ENCODE measurements around the gene SUB1. TPM values are rescaled to one million over a fixed set of nuclear protein-coding genes. Genes with fewer than 3 reads are reported as not detected.

SUB1 gene
- total RNA-seq, 4 donors from 2014 or later, result 66.4 to 154 (median 90.1) TPM

GRCh38 chr5:32583582-32584232, 1.6 kb upstream of the SUB1 start:
- no peak for TF ChIP-seq POLR2AphosphoS5 (IDR thresholded peaks at IDR 0.05)
- no peak for TF ChIP-seq POLR2A (IDR thresholded peaks at IDR 0.05; ENCODE audit: low read depth)
- TF ChIP-seq CTCF (IDR thresholded peaks at IDR 0.05), result no peak
- no peak for TF ChIP-seq EP300 (IDR thresholded peaks at IDR 0.05)
- peaks cover 0 to 5% (median 2%) of the 10 kb centered on the region in 4 donors for H3K36me3 ChIP-seq
- H3K27me3 ChIP-seq, result no peaks in the 10 kb centered on the region
- no peak overlapping the region for H3K27ac ChIP-seq (replicated peaks in 1 of 4)
- peaks cover 0 to 8% (median 0%) of the 10 kb centered on the region in 4 donors for H3K9me3 ChIP-seq
- WGBS, result 76% methylated on average over 16 of the region's 16 CpGs
- peaks cover 14 to 28% (median 25%) of the 10 kb centered on the region in 4 donors for H3K4me1 ChIP-seq
- intact Hi-C loops (cut with DNase I), result loop anchor here (10.0 kb wide), 1 partner anchor 349 kb away; no protein-coding TSS in a partner anchor
- DNase-seq (ENCODE audit: extremely low spot score), result no peak
- H3K4me3 ChIP-seq, result no peak overlapping the region

- H3K36me3 ChIP-seq, result peaks cover 0 to 14% (median 10%) of the 10 kb centered on the region in 4 donors
- WGBS, result 80% methylated on average over 6 of the region's 6 CpGs
- H3K4me3 ChIP-seq, result no peak overlapping the region
- H3K27ac ChIP-seq (replicated peaks in 1 of 4), result no peak overlapping the region
- peaks cover 0 to 8% (median 0%) of the 10 kb centered on the region in 4 donors for H3K9me3 ChIP-seq
- intact Hi-C loops (cut with DNase I), result loop anchor here (5.0 to 10.0 kb wide), 2 partner anchors 77 to 350 kb away; no protein-coding TSS in a partner anchor
- no peak for DNase-seq (ENCODE audit: extremely low spot score)
- TF ChIP-seq EP300 (IDR thresholded peaks at IDR 0.05) (no peak), CTCF (IDR thresholded peaks at IDR 0.05) (no peak), POLR2AphosphoS5 (IDR thresholded peaks at IDR 0.05) (no peak), POLR2A (IDR thresholded peaks at IDR 0.05; ENCODE audit: low read depth) (no peak)
- peaks cover 14 to 36% (median 30%) of the 10 kb centered on the region in 4 donors for H3K4me1 ChIP-seq
- H3K27me3 ChIP-seq, result no peaks in the 10 kb centered on the region
Measured at GRCh38 chr5:32584646-32585045, 711 bp upstream of the SUB1 start.

GRCh38 chr5:32585122-32585445, 273 bp upstream of the SUB1 start:
- 28% methylated on average over 8 of the region's 8 CpGs for WGBS
- intact Hi-C loops (cut with DNase I), result loop anchor here (5.0 to 10.0 kb wide), 2 partner anchors 78 to 350 kb away; no protein-coding TSS in a partner anchor
- TF ChIP-seq EP300 (IDR thresholded peaks at IDR 0.05) (no peak), CTCF (IDR thresholded peaks at IDR 0.05) (no peak), POLR2A (IDR thresholded peaks at IDR 0.05; ENCODE audit: low read depth) (no peak), POLR2AphosphoS5 (IDR thresholded peaks at IDR 0.05) (no peak)
- H3K4me3 ChIP-seq, result peak overlapping the region; percentile 88 to 99 (median 90)
- peak overlapping the region; percentile 95 to 100 (median 98) for H3K27ac ChIP-seq (replicated peaks in 1 of 4)
- DNase-seq (ENCODE audit: extremely low spot score), result no peak
- H3K36me3 ChIP-seq, result peaks cover 0 to 15% (median 12%) of the 10 kb centered on the region in 4 donors
- peaks cover 0 to 8% (median 0%) of the 10 kb centered on the region in 4 donors for H3K9me3 ChIP-seq
- peaks cover 14 to 39% (median 30%) of the 10 kb centered on the region in 4 donors for H3K4me1 ChIP-seq
- no peaks in the 10 kb centered on the region for H3K27me3 ChIP-seq

- no peaks in the 10 kb centered on the region for H3K27me3 ChIP-seq
- H3K4me3 ChIP-seq, result peak overlapping the region; percentile 88 to 99 (median 90)
- H3K36me3 ChIP-seq, result peaks cover 0 to 20% (median 14%) of the 10 kb centered on the region in 4 donors
- H3K4me1 ChIP-seq, result peaks cover 14 to 42% (median 30%) of the 10 kb centered on the region in 4 donors
- H3K9me3 ChIP-seq, result peaks cover 0 to 8% (median 0%) of the 10 kb centered on the region in 4 donors
- intact Hi-C loops (cut with DNase I), result loop anchor here (5.0 to 10.0 kb wide), 2 partner anchors 79 to 351 kb away; no protein-coding TSS in a partner anchor
- TF ChIP-seq POLR2AphosphoS5 (IDR thresholded peaks at IDR 0.05), result no peak
- no peak for TF ChIP-seq EP300 (IDR thresholded peaks at IDR 0.05)
- TF ChIP-seq CTCF (IDR thresholded peaks at IDR 0.05), result no peak
- TF ChIP-seq POLR2A (IDR thresholded peaks at IDR 0.05; ENCODE audit: low read depth), result no peak
- DNase-seq (ENCODE audit: extremely low spot score), result no peak
- 0% methylated on average over 6 of the region's 6 CpGs for WGBS
- H3K27ac ChIP-seq (replicated peaks in 1 of 4), result peak overlapping the region; percentile 95 to 100 (median 98)
Measured at GRCh38 chr5:32586276-32586599, 881 bp downstream of the SUB1 start.

Data from esophagus muscularis mucosa (tissue), 4 donors.